Measurements from ENCODE around the gene METTL25B. TPM values are rescaled to one million over a fixed set of nuclear protein-coding genes. Genes with fewer than 3 reads are reported as not detected.

Gene METTL25B
- total and polyA plus RNA-seq, 2 of the 13 experiments (the other 11 are each of a cell fraction or from before 2014, with no cell fraction given) = 11.9 to 24.0 TPM

- TF ChIP-seq AKAP8 (CRISPR knock-in tag; IDR thresholded peaks at IDR 0.05) = no peak
- peak; percentile 51 for TF ChIP-seq GATAD1 (CRISPR knock-in tag; IDR thresholded peaks at IDR 0.05)
- 0 out of 2 replicates have a peak, but pooled peaks have one; percentile 37 for TF ChIP-seq HINFP (CRISPR knock-in tag; IDR thresholded peaks at IDR 0.05; ENCODE audit: low read depth)
- TF ChIP-seq FOXM1 (CRISPR knock-in tag; IDR thresholded peaks at IDR 0.05) = no peak
- no peak for TF ChIP-seq TAF15 (IDR thresholded peaks at IDR 0.05; ENCODE audit: low read depth, low read length, poor library complexity, severe bottlenecking)
- TF ChIP-seq, protein P1, sequence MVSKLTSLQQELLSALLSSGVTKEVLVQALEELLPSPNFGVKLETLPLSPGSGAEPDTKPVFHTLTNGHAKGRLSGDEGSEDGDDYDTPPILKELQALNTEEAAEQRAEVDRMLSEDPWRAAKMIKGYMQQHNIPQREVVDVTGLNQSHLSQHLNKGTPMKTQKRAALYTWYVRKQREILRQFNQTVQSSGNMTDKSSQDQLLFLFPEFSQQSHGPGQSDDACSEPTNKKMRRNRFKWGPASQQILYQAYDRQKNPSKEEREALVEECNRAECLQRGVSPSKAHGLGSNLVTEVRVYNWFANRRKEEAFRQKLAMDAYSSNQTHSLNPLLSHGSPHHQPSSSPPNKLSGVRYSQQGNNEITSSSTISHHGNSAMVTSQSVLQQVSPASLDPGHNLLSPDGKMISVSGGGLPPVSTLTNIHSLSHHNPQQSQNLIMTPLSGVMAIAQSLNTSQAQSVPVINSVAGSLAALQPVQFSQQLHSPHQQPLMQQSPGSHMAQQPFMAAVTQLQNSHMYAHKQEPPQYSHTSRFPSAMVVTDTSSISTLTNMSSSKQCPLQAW (CRISPR knock-in tag; IDR thresholded peaks at IDR 0.05) = peak; percentile 56; the same call in 1 of the 2 replicates
- TF ChIP-seq ZNF17 (CRISPR knock-in tag; IDR thresholded peaks at IDR 0.05) = no peak
- TF ChIP-seq, protein P2, sequence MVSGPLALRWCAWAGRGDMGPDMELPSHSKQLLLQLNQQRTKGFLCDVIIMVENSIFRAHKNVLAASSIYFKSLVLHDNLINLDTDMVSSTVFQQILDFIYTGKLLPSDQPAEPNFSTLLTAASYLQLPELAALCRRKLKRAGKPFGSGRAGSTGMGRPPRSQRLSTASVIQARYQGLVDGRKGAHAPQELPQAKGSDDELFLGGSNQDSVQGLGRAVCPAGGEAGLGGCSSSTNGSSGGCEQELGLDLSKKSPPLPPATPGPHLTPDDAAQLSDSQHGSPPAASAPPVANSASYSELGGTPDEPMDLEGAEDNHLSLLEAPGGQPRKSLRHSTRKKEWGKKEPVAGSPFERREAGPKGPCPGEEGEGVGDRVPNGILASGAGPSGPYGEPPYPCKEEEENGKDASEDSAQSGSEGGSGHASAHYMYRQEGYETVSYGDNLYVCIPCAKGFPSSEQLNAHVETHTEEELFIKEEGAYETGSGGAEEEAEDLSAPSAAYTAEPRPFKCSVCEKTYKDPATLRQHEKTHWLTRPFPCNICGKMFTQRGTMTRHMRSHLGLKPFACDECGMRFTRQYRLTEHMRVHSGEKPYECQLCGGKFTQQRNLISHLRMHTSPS (CRISPR knock-in tag; IDR thresholded peaks at IDR 0.05; ENCODE audit: low read depth) = 0 out of 2 replicates have a peak, but pooled peaks have one; percentile 39
- 0 out of 2 replicates have a peak, but pooled peaks have one; percentile 31 for TF ChIP-seq ZNF777 (CRISPR knock-in tag; IDR thresholded peaks at IDR 0.05)
- TF ChIP-seq NBN (conservative IDR thresholded peaks at IDR 0.05) = no peak
- TF ChIP-seq HMG20A (CRISPR knock-in tag; IDR thresholded peaks at IDR 0.05; ENCODE audit: borderline replicate concordance) = no peak
- no peak for TF ChIP-seq POGZ (CRISPR knock-in tag; IDR thresholded peaks at IDR 0.05)
- peak; percentile 36; the same call in 1 of the 2 replicates for TF ChIP-seq SAP130 (CRISPR knock-in tag; IDR thresholded peaks at IDR 0.05; ENCODE audit: low read depth)
- TF ChIP-seq, protein P3, sequence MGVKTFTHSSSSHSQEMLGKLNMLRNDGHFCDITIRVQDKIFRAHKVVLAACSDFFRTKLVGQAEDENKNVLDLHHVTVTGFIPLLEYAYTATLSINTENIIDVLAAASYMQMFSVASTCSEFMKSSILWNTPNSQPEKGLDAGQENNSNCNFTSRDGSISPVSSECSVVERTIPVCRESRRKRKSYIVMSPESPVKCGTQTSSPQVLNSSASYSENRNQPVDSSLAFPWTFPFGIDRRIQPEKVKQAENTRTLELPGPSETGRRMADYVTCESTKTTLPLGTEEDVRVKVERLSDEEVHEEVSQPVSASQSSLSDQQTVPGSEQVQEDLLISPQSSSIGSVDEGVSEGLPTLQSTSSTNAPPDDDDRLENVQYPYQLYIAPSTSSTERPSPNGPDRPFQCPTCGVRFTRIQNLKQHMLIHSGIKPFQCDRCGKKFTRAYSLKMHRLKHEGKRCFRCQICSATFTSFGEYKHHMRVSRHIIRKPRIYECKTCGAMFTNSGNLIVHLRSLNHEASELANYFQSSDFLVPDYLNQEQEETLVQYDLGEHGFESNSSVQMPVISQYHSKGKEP (CRISPR knock-in tag; IDR thresholded peaks at IDR 0.05) = no peak
- no peak for TF ChIP-seq GFI1 (CRISPR knock-in tag; IDR thresholded peaks at IDR 0.05; ENCODE audit: borderline replicate concordance)
- TF ChIP-seq AGO2 (optimal IDR thresholded peaks at IDR 0.05; ENCODE audit: low read depth, low read length) = no peak
- no peak for TF ChIP-seq YY1 (IDR thresholded peaks at IDR 0.05; ENCODE audit: insufficient read depth, insufficient replicate concordance, low read depth, low read length)
- peak; percentile 94 for TF ChIP-seq ZNF572 (CRISPR knock-in tag; IDR thresholded peaks at IDR 0.05)
- TF ChIP-seq, protein P4, sequence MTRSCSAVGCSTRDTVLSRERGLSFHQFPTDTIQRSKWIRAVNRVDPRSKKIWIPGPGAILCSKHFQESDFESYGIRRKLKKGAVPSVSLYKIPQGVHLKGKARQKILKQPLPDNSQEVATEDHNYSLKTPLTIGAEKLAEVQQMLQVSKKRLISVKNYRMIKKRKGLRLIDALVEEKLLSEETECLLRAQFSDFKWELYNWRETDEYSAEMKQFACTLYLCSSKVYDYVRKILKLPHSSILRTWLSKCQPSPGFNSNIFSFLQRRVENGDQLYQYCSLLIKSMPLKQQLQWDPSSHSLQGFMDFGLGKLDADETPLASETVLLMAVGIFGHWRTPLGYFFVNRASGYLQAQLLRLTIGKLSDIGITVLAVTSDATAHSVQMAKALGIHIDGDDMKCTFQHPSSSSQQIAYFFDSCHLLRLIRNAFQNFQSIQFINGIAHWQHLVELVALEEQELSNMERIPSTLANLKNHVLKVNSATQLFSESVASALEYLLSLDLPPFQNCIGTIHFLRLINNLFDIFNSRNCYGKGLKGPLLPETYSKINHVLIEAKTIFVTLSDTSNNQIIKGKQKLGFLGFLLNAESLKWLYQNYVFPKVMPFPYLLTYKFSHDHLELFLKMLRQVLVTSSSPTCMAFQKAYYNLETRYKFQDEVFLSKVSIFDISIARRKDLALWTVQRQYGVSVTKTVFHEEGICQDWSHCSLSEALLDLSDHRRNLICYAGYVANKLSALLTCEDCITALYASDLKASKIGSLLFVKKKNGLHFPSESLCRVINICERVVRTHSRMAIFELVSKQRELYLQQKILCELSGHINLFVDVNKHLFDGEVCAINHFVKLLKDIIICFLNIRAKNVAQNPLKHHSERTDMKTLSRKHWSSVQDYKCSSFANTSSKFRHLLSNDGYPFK (CRISPR knock-in tag; IDR thresholded peaks at IDR 0.05; ENCODE audit: borderline replicate concordance) = peak; percentile 25; the same call in 1 of the 2 replicates
Observed at GRCh38 chr1:156689035-156689952, 39.0 kb upstream of the METTL25B start (continued).

Data from HepG2 (cell line).